K562 (cell line): Measurements from ENCODE around the gene MAS1L. TPM values are rescaled to one million over a fixed set of nuclear protein-coding genes. Genes with fewer than 3 reads are reported as not detected.

Experiments
- ATAC-seq: fragments of 200-7000 bp; cut with Tn5 transposase; 3 replicates; pipeline ENCODE4 v1.9.1; 2020; ENCODE audit warnings: moderate library complexity
- BruUV-seq: library from RNA; stranded (reverse); fragments of 400-500 nt; replicated peaks from 2 replicates; lab custom pipeline; 2021; lab: Mats Ljungman, UMichigan
- CTCF ChIA-PET: fragments of 300-600 bp; formaldehyde crosslinking; extraction: SDS; loops from one replicate; lab custom pipeline; 2021; ENCODE audit warnings: low intra/inter-chr PET ratio; lab: Yijun Ruan, JAX
- POLR2A ChIA-PET: fragments of 300-600, 350-650 bp; sonication (Branson Sonifier 250); formaldehyde crosslinking; extraction: SDS; loops from one replicate; lab custom pipeline; 2021; ENCODE audit warnings: antibody characterized with exemption, inconsistent platforms; lab: Yijun Ruan, JAX
- DNase-seq, 4 experiments: peaks; one replicate each; pipeline versions ENCODE4 v3.0.0 to v3.0.0-alpha.2; 2011 to 2018; ENCODE audit warnings: low spot score in 3 of 4, mixed read lengths in 3 of 4; ENCODE audit errors: extremely low read depth in 1 of 4
- FAIRE-seq: peaks from 2 replicates; lab custom pipeline; 2011; peaks lifted over from hg19 to GRCh38; lab: Jason Lieb, UNC
- H2AFZ ChIP-seq: 2 replicates; pipeline ENCODE4 v1.6.0; 2011; ENCODE audit warnings: low read depth, low read length, control low read depth, inconsistent platforms
- H3K27ac ChIP-seq: fragments of 200-600 bp; 3 replicates; pipeline ENCODE4 v1.8.0; 2011; ENCODE audit warnings: low read depth, mild to moderate bottlenecking, control low read depth, inconsistent platforms, low read length, moderate library complexity, mixed read lengths; ENCODE audit errors: extremely low read depth
- H3K27me3 ChIP-seq, 2 experiments: fragments of 300-600 bp in 1 of 2; 2 replicates in 1 of 2; 3 replicates in 1 of 2; pipeline versions ENCODE4 v1.6.0 to v1.8.0; 2011; ENCODE audit warnings: inconsistent platforms in 2 of 2, low read length in 2 of 2, mild to moderate bottlenecking in 1 of 2, mixed read lengths in 1 of 2, moderate library complexity in 1 of 2; ENCODE audit not compliant: control insufficient read depth in 2 of 2, insufficient read depth in 2 of 2
- H3K36me3 ChIP-seq: fragments of 300-600 bp; 3 replicates; pipeline ENCODE4 v1.8.0; 2011; ENCODE audit warnings: mild to moderate bottlenecking, low read length, inconsistent platforms; ENCODE audit not compliant: control insufficient read depth, insufficient read depth
- H3K4me1 ChIP-seq, 2 experiments: fragments of 200-600 bp in 1 of 2; replicated peaks in 1 of 2; 2 replicates in 1 of 2; 3 replicates in 1 of 2; pipeline versions ENCODE4 v1.5.1 to v1.8.0; 2011; ENCODE audit warnings: inconsistent platforms in 2 of 2, low read length in 2 of 2, mild to moderate bottlenecking in 1 of 2, mixed read lengths in 1 of 2, moderate library complexity in 1 of 2; ENCODE audit not compliant: control insufficient read depth in 2 of 2, insufficient read depth in 2 of 2
- H3K4me2 ChIP-seq: 2 replicates; pipeline ENCODE4 v1.6.1; 2011; ENCODE audit warnings: low read length, control low read depth, inconsistent platforms, mixed read lengths; ENCODE audit not compliant: insufficient read depth
- H3K4me3 ChIP-seq: fragments of 200-600 bp; sonication (generic), shearing (Covaris generic); 2 replicates; pipeline ENCODE4 v1.5.1; 2016; ENCODE audit warnings: control low read depth, inconsistent platforms
- H3K79me2 ChIP-seq: fragments of 200-600 bp; 3 replicates; pipeline ENCODE4 v1.8.0; 2011; ENCODE audit warnings: low read length, inconsistent platforms; ENCODE audit not compliant: control insufficient read depth, insufficient read depth
- H3K9ac ChIP-seq, 2 experiments: 2 replicates each; pipeline versions ENCODE4 v1.6.0 to v1.6.1; 2011; ENCODE audit warnings: low read depth in 2 of 2, low read length in 2 of 2, control low read depth in 1 of 2, inconsistent platforms in 1 of 2, mild to moderate bottlenecking in 1 of 2, mixed read lengths in 1 of 2; ENCODE audit not compliant: insufficient read depth in 1 of 2
- H3K9me1 ChIP-seq: one replicate; pipeline ENCODE4 v1.6.0; 2011; ENCODE audit warnings: inconsistent platforms, mild to moderate bottlenecking, low read length, moderate library complexity; ENCODE audit not compliant: control insufficient read depth, insufficient read depth
- H3K9me3 ChIP-seq: replicated peaks from 2 replicates; pipeline ENCODE4 v1.5.1; 2011; ENCODE audit warnings: low read depth, low read length, inconsistent platforms; ENCODE audit not compliant: control insufficient read depth, insufficient read depth
- H4K20me1 ChIP-seq: replicated peaks from 2 replicates; pipeline ENCODE4 v1.6.1; 2011; ENCODE audit warnings: low read length, inconsistent platforms, mixed read lengths; ENCODE audit not compliant: control insufficient read depth, insufficient read depth
- CREM ChIP-seq: IDR thresholded peaks from 2 replicates; pipeline ENCODE4 v1.6.1; 2014; ENCODE audit warnings: antibody characterized with exemption, low read depth
- ESRRA ChIP-seq: fragments of 450-650 bp; IDR thresholded peaks from 2 replicates; pipeline ENCODE4 v1.6.1; 2014; ENCODE audit warnings: low read depth, mild to moderate bottlenecking, moderate library complexity, borderline replicate concordance
- FOXA1 ChIP-seq: fragments of 450-650 bp; IDR thresholded peaks from 2 replicates; pipeline ENCODE4 v1.6.1; 2016; ENCODE audit warnings: mild to moderate bottlenecking, borderline replicate concordance
- HDAC1 ChIP-seq, 2 experiments: fragments of 450-650 bp; IDR thresholded peaks; 2 replicates each; pipeline ENCODE4 v1.6.1; 2016 to 2017; ENCODE audit warnings: inconsistent platforms in 1 of 2, mild to moderate bottlenecking in 1 of 2, moderate library complexity in 1 of 2
- HDGF ChIP-seq: fragments of 450-650 bp; IDR thresholded peaks from 2 replicates; pipeline ENCODE4 v1.6.1; 2016
- ZFP36 ChIP-seq: fragments of 150-350 bp; IDR thresholded peaks from 2 replicates; pipeline ENCODE4 v1.6.1; 2018; ENCODE audit warnings: low read length, low read depth; ENCODE audit not compliant: partially characterized antibody
- WGBS: fragments of 100-300 bp; shearing (Covaris generic); methylation state at CpG from one replicate; pipeline ENCODE4 v1.1.6; 2016; ENCODE audit warnings: low coverage, mixed read lengths; ENCODE audit not compliant: insufficient coverage; ENCODE audit errors: missing lambda C conversion rate; 5-methylcytosine and 5-hydroxymethylcytosine counted together
- in situ Hi-C: fragments of 300-500 bp; cut with MboI; formaldehyde crosslinking; loops from 4 replicates; pipeline ENCODE4 v1.15.0; 2018; ENCODE audit warnings: inconsistent platforms, mixed read lengths
- intact Hi-C: fragments of 100-400 bp; cut with micrococcal nuclease; formaldehyde crosslinking; loops from 2 replicates; pipeline ENCODE4 v1.14.2; 2022
- polyA plus RNA-seq, 8 experiments: library from polyadenylated mRNA; depleted of rRNA in 4 of 8; stranded (reverse) in 5 of 8; unstranded in 3 of 8; fragments of >200 nt; fragmentation: Nextera tagmentation in 2 of 8; fragmentation: Illumina TruSeq in 1 of 8; extraction: Ambion mirVana in 2 of 8; extraction: Trizol in 1 of 8; gene quantifications; 2 replicates each; pipeline versions ENCODE4 v1.2.1 to v1.2.3, GENCODE V29; 2011 to 2014; ENCODE audit warnings: inconsistent platforms in 1 of 8, missing spikeins in 1 of 8
- total RNA-seq, 7 experiments: library from RNA; depleted of rRNA in 6 of 7; stranded (reverse); fragments of >200 nt in 6 of 7; fragmentation: Illumina TruSeq in 2 of 7; extraction: Trizol in 2 of 7; gene quantifications; 2 replicates each; pipeline versions ENCODE4 v1.2.1 to v1.2.3, GENCODE V29; 2011 to 2021; ENCODE audit warnings: low replicate concordance in 1 of 7
- TF ChIP-seq, protein P1 (sequence below): sonication (generic); formaldehyde crosslinking; IDR thresholded peaks from 2 replicates; pipeline ENCODE4 v1.8.1; 2023; ENCODE audit warnings: mild to moderate bottlenecking, missing genetic modification reagents

Gene MAS1L
- total and polyA plus RNA-seq, 9 of the 15 experiments (the other 6 are each of a cell fraction or from before 2014, with no cell fraction given), result not detected

DNA sequence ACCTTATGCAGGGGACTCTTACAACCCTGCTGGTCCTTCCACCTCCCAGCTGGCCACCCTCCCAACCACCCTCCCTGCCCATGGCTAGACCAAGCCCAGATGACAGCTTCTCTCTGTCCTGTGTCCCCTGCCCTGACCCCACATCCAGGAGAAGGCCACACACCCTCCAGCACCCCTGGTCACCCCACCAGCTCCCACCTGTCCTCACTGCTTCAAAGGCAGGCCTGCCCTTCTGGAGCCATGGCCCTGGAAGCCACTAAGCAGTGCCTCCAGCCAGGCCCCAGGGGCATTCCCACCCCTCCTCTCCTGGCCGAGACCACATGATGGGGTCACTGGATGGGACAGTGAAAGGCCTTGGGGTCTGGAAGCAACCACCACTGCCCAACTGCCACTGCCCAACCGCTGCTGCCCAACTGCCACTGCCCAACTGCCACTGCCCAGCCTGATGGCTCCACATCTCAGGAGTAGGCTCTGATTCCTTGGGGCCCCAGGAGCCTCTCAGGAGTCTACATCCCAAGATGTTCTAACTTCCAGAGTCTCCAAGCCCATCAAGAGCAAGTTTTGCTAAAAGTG, 41.3 kb upstream of the MAS1L start:
- no TSS peak for BruUV-seq

More for the DNA sequence above, 41.3 kb upstream of the MAS1L start:
- no peak overlapping the region for H3K4me3 ChIP-seq
- POLR2A ChIA-PET, result interaction anchor here (1.1 kb wide), 1 partner anchor 102 kb away, joined by 3 read pairs; no protein-coding TSS in a partner anchor
- no peak overlapping the region for H3K27ac ChIP-seq
- H3K9ac ChIP-seq, result no peak overlapping the region
- no peak for FAIRE-seq
- H4K20me1 ChIP-seq, result peaks cover 9% of the 10 kb centered on the region; the same call in 1 of the 2 replicates
- DNase-seq, result no peak
- H3K36me3 ChIP-seq, result no peaks in the 10 kb centered on the region
- 0% methylated on average over 2 of the region's 2 CpGs for WGBS
- no peak for ATAC-seq
- H3K27me3 ChIP-seq, result peaks cover 5 to 7% of the 10 kb centered on the region in 2 experiments
- no peaks in the 10 kb centered on the region for H3K79me2 ChIP-seq
- in situ Hi-C loops, result no loop called here
- no peak for TF ChIP-seq ZFP36
- no peak for TF ChIP-seq HDAC1 (IDR thresholded peaks at IDR 0.05)
- TF ChIP-seq HDGF, result no peak
- no peak for TF ChIP-seq ESRRA
- no peak for TF ChIP-seq FOXA1
- TF ChIP-seq, protein P1, sequence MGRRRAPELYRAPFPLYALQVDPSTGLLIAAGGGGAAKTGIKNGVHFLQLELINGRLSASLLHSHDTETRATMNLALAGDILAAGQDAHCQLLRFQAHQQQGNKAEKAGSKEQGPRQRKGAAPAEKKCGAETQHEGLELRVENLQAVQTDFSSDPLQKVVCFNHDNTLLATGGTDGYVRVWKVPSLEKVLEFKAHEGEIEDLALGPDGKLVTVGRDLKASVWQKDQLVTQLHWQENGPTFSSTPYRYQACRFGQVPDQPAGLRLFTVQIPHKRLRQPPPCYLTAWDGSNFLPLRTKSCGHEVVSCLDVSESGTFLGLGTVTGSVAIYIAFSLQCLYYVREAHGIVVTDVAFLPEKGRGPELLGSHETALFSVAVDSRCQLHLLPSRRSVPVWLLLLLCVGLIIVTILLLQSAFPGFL (CRISPR knock-in tag), result no peak
- no peak for TF ChIP-seq CREM
- CTCF ChIA-PET, result no interaction called here
- no peaks in the 10 kb centered on the region for H3K9me1 ChIP-seq
- no peak overlapping the region for H3K4me2 ChIP-seq
- no peak overlapping the region for H2AFZ ChIP-seq
- no peaks in the 10 kb centered on the region; a peak in 1 of 5 replicates for H3K4me1 ChIP-seq
- no peaks in the 10 kb centered on the region for H3K9me3 ChIP-seq
- intact Hi-C loops, result no loop called here
